Activated naive CD4-positive, alpha-beta T cell treated with anti-CD3 and anti-CD28 coated beads, Interleukin-2, amount 10 ng/mL, durations not matched to agents 5 hours and 36 hours (primary cell): ENCODE results near the gene ANGPTL7. TPM values are rescaled to one million over a fixed set of nuclear protein-coding genes. Genes with fewer than 3 reads are reported as not detected.

ENCODE experiments used
- total RNA-seq, 2 experiments: library from RNA; stranded (reverse); gene quantifications; one replicate each; pipeline ENCODE4 v1.2.3, GENCODE V29; 2021

ANGPTL7 gene
- not detected for total RNA-seq

GRCh38 chr1:11188858-11189451, at the start of gene ANGPTL7:
TSS of gene ANGPTL7 (plus strand) at chr1:11189355. CDS start at chr1:11189580, 225 bp downstream.

Other genes starting within 250 kb of the ANGPTL7 start
- gene TARDBP, start 176.7 kb upstream of the ANGPTL7 start, total RNA-seq: 100 to 1,000 TPM; 152 to 160 TPM
- gene MASP2, start 142.1 kb upstream of the ANGPTL7 start, total RNA-seq: not detected
- gene SRM, start 129.3 kb upstream of the ANGPTL7 start, total RNA-seq: 10 to 100 TPM; 68.2 to 76.2 TPM
- gene EXOSC10, start 89.5 kb upstream of the ANGPTL7 start, total RNA-seq: 10 to 100 TPM; 63.2 to 66.1 TPM
- 10 to 100 TPM; 43.0 to 44.2 TPM for gene MTOR, start 73.2 kb downstream of the ANGPTL7 start, total RNA-seq
- gene UBIAD1, start 83.8 kb downstream of the ANGPTL7 start, total RNA-seq: 10 to 100 TPM; 39.9 to 44.2 TPM